Stimulated activated CD8-positive, alpha-beta memory T cell treated with anti-CD3 and anti-CD28 coated beads, Interleukin-15, amount 100 ng/mL, for 24 hours (primary cell): ENCODE measurements around the gene SMIM3.
"Not testable (repeated sequence)": the region's sequence is repeated elsewhere in the genome, so short reads cannot be mapped to it uniquely, and the experiment has no call there.

Experiments used
- DNase-seq: peaks from one replicate; pipeline ENCODE4 v3.0.0-alpha.2; 2020; ENCODE audit warnings: low read depth

SMIM3 gene

GRCh38 chr5:150793423-150793888 lies 14.9 kb downstream of the SMIM3 start:
- DNase-seq, result not testable (repeated sequence)

- no peak for DNase-seq
Observed at GRCh38 chr5:150794927-150795326, 16.4 kb downstream of the SMIM3 start.

GRCh38 chr5:150797384-150797783 lies 18.8 kb downstream of the SMIM3 start:
- no peak for DNase-seq

GRCh38 chr5:150801117-150801927 lies 22.8 kb downstream of the SMIM3 start:
- DNase-seq, result no peak

- DNase-seq, result no peak
Observed at GRCh38 chr5:150804388-150804787, 25.8 kb downstream of the SMIM3 start.

GRCh38 chr5:150809363-150809762 lies 30.8 kb downstream of the SMIM3 start:
- DNase-seq, result no peak

- DNase-seq, result no peak
Observed at GRCh38 chr5:150815010-150815409, 36.5 kb downstream of the SMIM3 start.

- no peak for DNase-seq
Observed at GRCh38 chr5:150816946-150817345, 38.4 kb downstream of the SMIM3 start.

- DNase-seq, result no peak
Observed at GRCh38 chr5:150829744-150830143, 51.2 kb downstream of the SMIM3 start.

- DNase-seq, result not testable (repeated sequence)
Observed at GRCh38 chr5:150831821-150832220, 53.3 kb downstream of the SMIM3 start.

GRCh38 chr5:150836064-150836463 lies 57.5 kb downstream of the SMIM3 start:
- DNase-seq, result no peak

GRCh38 chr5:150836703-150837102 lies 58.1 kb downstream of the SMIM3 start:
- no peak for DNase-seq

GRCh38 chr5:150845185-150845859 lies 66.8 kb downstream of the SMIM3 start:
- not testable (repeated sequence) for DNase-seq

GRCh38 chr5:150846308-150846653 lies 67.7 kb downstream of the SMIM3 start, which contains the start of gene IRGM:
IRGM (plus strand) TSS chr5:150846521; CDS start chr5:150848124, 1,603 bp downstream.
- DNase-seq, result not testable (repeated sequence)
